ENCODE data around the gene ADGRE3. TPM values are rescaled to one million over a fixed set of nuclear protein-coding genes. Genes with fewer than 3 reads are reported as not detected.

Gene ADGRE3
- polyA plus RNA-seq, 1 donor (not counting 4 experiments of a cell fraction or from before 2014, with no cell fraction given): not detected

DNA sequence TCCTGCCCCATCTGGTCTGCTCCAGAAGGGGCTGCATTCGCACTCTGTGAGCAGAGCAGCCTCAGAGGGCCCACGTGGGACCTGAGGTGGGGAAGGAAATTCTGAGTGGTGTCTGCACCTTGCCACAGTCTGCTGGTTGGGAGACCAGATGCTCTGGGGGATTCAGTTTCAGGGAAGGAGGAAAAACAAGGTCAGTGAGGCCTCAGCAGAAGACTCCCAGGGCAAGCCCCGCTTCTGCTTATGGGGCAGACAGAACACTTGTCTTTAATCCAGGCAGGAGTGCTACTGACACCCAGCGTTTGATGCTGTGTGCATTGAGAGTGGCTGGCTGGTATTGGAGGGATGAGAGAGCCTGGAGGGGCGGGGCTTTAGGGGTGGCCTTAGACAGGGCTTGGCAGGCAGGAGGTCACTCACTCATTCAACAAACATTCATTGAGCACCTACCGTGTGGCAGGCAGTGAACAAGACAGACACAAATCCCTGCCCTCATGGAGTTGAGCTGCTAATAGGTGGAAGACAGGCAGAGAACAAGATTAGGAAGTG, 96.7 kb downstream of the ADGRE3 start:
- H3K9ac ChIP-seq (ENCODE audit: control insufficient read depth, extremely low read depth, insufficient read depth, low read length): no peak overlapping the region
- no peak for TF ChIP-seq EZH2 (IDR thresholded peaks at IDR 0.05; ENCODE audit: low read length)
- TF ChIP-seq, protein P1, sequence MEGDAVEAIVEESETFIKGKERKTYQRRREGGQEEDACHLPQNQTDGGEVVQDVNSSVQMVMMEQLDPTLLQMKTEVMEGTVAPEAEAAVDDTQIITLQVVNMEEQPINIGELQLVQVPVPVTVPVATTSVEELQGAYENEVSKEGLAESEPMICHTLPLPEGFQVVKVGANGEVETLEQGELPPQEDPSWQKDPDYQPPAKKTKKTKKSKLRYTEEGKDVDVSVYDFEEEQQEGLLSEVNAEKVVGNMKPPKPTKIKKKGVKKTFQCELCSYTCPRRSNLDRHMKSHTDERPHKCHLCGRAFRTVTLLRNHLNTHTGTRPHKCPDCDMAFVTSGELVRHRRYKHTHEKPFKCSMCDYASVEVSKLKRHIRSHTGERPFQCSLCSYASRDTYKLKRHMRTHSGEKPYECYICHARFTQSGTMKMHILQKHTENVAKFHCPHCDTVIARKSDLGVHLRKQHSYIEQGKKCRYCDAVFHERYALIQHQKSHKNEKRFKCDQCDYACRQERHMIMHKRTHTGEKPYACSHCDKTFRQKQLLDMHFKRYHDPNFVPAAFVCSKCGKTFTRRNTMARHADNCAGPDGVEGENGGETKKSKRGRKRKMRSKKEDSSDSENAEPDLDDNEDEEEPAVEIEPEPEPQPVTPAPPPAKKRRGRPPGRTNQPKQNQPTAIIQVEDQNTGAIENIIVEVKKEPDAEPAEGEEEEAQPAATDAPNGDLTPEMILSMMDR (optimal IDR thresholded peaks at IDR 0.05 in 1 of 3, IDR thresholded peaks at IDR 0.05 in 1 of 3, conservative IDR thresholded peaks at IDR 0.05 in 1 of 3; ENCODE audit: extremely low read depth in 1 of 3, insufficient read depth in 2 of 3, low read length in 3 of 3): no peak
- no peaks in the 10 kb centered on the region for H3K9me1 ChIP-seq (ENCODE audit: control insufficient read depth, extremely low read depth, insufficient read depth, low read length)
- no peak overlapping the region for H2AFZ ChIP-seq (ENCODE audit: control insufficient read depth, low read length)
- H3K27me3 ChIP-seq (ENCODE audit: control insufficient read depth, extremely low read depth, insufficient read depth, low read length): no peaks in the 10 kb centered on the region
- no peak overlapping the region for H3K27ac ChIP-seq (ENCODE audit: control insufficient read depth, insufficient read depth, low read length)
- H3K4me3 ChIP-seq (ENCODE audit: control insufficient read depth in 2 of 3, extremely low read depth in 1 of 3, insufficient read depth in 2 of 3, low read depth in 1 of 3, low read length in 3 of 3): no peak overlapping the region
- peaks cover 4% of the 10 kb centered on the region for H3K4me1 ChIP-seq (ENCODE audit: control insufficient read depth, extremely low read depth, insufficient read depth, low read length)
- no peaks in the 10 kb centered on the region for H3K9me3 ChIP-seq (ENCODE audit: control insufficient read depth, low read depth, low read length)
- H3K36me3 ChIP-seq (ENCODE audit: control insufficient read depth in 2 of 2, extremely low read depth in 1 of 2, insufficient read depth in 2 of 2, low read length in 2 of 2): no peaks in the 10 kb centered on the region
- no peaks in the 10 kb centered on the region for H3K79me2 ChIP-seq (ENCODE audit: control insufficient read depth, insufficient read depth, low read length)
- H3K4me2 ChIP-seq (ENCODE audit: control insufficient read depth, extremely low read depth, insufficient read depth, low read depth, low read length): no peak overlapping the region
- dilution Hi-C loops (cut with MboI; ENCODE audit: extremely low pct_ligation_motif_present, low sequenced_read_pairs): no loop called here
- H4K20me1 ChIP-seq (ENCODE audit: control insufficient read depth, extremely low read depth, insufficient read depth, low read length): no peaks in the 10 kb centered on the region
- DNase-seq (ENCODE audit: low read depth, low spot score) (no peak), FAIRE-seq (no peak)

DNA sequence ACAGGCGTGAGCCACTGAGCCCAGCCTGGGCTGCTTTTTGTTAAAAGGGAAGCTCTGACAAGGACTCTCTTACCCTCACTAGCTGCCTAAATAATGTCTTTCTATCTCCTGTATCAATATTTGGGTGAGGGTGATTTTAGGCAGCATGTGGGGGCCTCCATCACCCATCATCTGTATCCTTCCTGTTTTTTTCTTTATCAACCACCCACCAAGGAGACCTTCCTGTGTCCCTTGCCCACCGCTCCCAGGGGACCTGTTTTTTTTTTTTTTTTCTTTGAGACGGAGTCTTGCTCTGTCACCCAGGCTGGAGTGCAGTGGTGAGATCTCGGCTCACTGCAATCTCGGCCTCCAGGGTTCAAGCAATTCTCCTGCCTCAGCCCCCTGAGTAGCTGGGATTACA, 97.4 kb downstream of the ADGRE3 start:
- no peaks in the 10 kb centered on the region for H3K27me3 ChIP-seq (ENCODE audit: control insufficient read depth, extremely low read depth, insufficient read depth, low read length)
- H3K79me2 ChIP-seq (ENCODE audit: control insufficient read depth, insufficient read depth, low read length): no peaks in the 10 kb centered on the region
- peaks cover 4% of the 10 kb centered on the region for H3K4me1 ChIP-seq (ENCODE audit: control insufficient read depth, extremely low read depth, insufficient read depth, low read length)
- no peaks in the 10 kb centered on the region for H3K9me3 ChIP-seq (ENCODE audit: control insufficient read depth, low read depth, low read length)
- H3K9ac ChIP-seq (ENCODE audit: control insufficient read depth, extremely low read depth, insufficient read depth, low read length): no peak overlapping the region
- no peak for FAIRE-seq
- H3K4me3 ChIP-seq (ENCODE audit: control insufficient read depth in 2 of 3, extremely low read depth in 1 of 3, insufficient read depth in 2 of 3, low read depth in 1 of 3, low read length in 3 of 3): no peak overlapping the region
- H4K20me1 ChIP-seq (ENCODE audit: control insufficient read depth, extremely low read depth, insufficient read depth, low read length): no peaks in the 10 kb centered on the region
- DNase-seq (ENCODE audit: low read depth, low spot score): no peak
- H3K27ac ChIP-seq (ENCODE audit: control insufficient read depth, insufficient read depth, low read length): no peak overlapping the region
- H2AFZ ChIP-seq (ENCODE audit: control insufficient read depth, low read length): no peak overlapping the region
- no peak for TF ChIP-seq EZH2 (IDR thresholded peaks at IDR 0.05; ENCODE audit: low read length)
- TF ChIP-seq, protein P1 (optimal IDR thresholded peaks at IDR 0.05 in 1 of 3, IDR thresholded peaks at IDR 0.05 in 1 of 3, conservative IDR thresholded peaks at IDR 0.05 in 1 of 3; ENCODE audit: extremely low read depth in 1 of 3, insufficient read depth in 2 of 3, low read length in 3 of 3): no peak
- dilution Hi-C loops (cut with MboI; ENCODE audit: extremely low pct_ligation_motif_present, low sequenced_read_pairs): no loop called here
- H3K9me1 ChIP-seq (ENCODE audit: control insufficient read depth, extremely low read depth, insufficient read depth, low read length): no peaks in the 10 kb centered on the region
- no peak overlapping the region for H3K4me2 ChIP-seq (ENCODE audit: control insufficient read depth, extremely low read depth, insufficient read depth, low read depth, low read length)
- H3K36me3 ChIP-seq (ENCODE audit: control insufficient read depth in 2 of 2, extremely low read depth in 1 of 2, insufficient read depth in 2 of 2, low read length in 2 of 2): no peaks in the 10 kb centered on the region

All from keratinocyte (primary cell).